Stimulated activated CD4-positive, alpha-beta T cell treated with anti-CD3 and anti-CD28 coated beads, Interleukin-12 subunit alpha, Interleukin-12 subunit beta, amount 100 ng/mL, for 4 hours (primary cell): Measurements from ENCODE around the gene KCP.
"Not testable (repeated sequence)": the region's sequence is repeated elsewhere in the genome, so short reads cannot be mapped to it uniquely, and the experiment has no call there.

Experiments
- DNase-seq: peaks from one replicate; pipeline ENCODE4 v3.0.0-alpha.2; 2020

Gene KCP

DNA sequence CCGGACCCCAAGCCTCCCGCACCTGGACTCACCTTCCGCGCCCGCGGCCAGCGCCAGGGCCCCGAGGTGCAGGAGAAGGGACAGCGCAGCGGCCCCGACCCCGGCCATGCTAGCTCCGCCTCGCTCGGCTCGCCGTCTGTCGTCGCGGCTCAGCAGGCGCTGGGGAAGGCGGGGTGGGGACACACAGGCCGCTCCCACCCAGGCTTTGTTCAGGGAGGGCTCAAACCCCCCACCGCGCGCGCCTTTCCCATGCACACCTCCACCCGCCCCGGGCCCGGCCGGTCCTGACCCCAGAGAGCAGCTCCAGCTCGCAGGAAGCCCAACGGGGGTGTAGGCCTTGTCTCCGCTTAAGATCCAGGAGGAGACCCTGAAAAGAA, at the start of gene KCP:
Gene KCP (minus strand): TSS at position 141 of the 377 bp plus-strand sequence. CDS start 33 bp downstream, at position 108.
- DNase-seq: no peak

DNA sequence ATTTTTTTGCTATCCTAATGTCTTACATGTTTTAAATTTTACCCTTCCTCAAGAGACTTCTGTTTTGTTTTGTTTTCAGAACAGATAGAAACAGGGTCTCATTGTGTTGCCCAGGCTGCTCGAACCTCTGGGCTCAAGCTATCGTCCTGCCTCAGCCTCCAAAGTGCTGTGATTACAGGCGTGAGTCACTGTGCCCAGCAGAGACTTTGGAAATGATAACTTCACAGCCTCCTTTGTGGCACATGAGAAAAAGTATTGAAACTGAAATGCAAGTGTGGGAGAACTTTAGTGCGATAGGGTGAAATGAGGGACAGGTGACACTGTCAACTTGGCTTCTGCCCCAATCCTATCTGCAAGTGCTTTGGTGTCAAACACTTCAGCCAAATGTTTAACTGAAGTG, 48.8 kb upstream of the KCP start:
- no peak for DNase-seq

DNA sequence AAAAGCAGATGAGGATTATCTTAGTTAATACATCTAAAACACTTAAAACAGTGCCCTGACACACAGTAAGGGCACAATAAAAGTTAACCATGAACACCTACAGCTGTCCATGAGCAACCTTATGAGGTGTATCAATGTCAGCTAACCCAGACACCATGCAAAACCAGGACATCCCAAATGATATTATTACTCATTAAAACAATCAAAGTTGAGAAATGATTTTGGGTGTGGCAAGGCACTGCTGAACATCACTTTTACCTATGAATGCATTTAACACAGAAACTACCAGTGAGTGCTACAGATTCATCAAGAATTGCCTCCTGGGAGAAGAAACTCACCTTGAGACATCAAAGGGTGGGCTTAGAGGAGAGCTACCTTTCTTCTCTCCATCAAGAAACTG, 45.5 kb upstream of the KCP start:
- no peak for DNase-seq

GRCh38 chr7:128954830-128955802, 44.6 kb upstream of the KCP start:
- DNase-seq: no peak

GRCh38 chr7:128954150-128954549, 43.6 kb upstream of the KCP start:
- no peak for DNase-seq

DNA sequence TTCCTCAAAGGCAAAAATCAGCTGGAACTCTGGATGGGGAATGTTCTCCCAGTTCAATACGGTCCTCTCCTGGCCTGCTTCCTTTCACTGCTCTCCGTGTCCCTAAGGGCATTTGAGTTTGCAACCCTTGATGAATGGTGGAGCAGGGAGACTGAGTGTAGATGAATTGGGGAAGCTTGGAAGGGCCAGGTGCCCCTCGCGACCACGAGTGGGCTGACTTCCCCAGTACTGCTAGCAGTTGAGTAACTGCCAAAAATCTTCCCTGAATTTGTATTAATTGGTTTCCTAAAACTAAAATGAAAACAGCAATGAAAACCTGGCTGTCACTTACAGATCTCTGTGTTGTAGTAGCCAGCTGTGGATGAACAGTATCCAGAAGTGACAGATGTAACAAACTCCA, 40.8 kb upstream of the KCP start:
- DNase-seq: no peak

DNA sequence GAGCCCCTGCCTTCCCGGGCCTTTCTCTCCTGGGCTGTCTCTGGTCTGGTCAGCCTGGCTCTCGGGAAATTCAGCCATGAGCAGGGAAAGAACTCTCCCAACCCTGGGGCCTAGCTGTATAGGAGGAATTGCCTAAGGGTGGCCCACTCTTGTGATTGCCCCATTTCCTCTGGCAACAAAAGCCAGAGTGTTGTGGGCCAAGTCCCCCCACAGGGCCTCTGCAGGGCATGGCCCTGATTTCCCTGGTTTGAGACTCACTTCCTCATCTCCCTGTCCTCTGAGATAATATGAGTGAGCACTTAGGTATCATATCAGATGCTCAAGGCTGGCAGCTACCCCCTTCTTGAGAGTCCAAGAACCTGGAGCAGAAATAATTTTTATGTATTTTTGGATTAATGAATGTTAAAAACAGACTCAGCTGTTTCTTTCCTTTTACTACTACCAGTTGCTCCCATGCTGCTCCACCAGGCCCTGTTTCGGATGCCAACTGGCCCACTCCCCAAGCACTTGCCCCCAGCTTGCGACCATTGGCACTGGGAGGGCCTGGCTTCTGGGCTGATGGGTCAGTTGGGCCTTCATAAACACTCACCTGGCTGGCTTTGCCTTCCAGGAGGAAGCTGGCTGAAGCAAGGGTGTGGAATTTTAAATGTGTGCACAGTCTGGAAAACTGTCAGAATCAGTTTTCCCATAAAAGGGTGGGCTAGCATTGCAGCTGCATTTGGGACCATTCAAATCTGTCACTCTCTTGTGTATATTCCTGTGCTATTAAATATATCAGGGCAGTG, 38.7 kb upstream of the KCP start:
- no peak for DNase-seq

DNA sequence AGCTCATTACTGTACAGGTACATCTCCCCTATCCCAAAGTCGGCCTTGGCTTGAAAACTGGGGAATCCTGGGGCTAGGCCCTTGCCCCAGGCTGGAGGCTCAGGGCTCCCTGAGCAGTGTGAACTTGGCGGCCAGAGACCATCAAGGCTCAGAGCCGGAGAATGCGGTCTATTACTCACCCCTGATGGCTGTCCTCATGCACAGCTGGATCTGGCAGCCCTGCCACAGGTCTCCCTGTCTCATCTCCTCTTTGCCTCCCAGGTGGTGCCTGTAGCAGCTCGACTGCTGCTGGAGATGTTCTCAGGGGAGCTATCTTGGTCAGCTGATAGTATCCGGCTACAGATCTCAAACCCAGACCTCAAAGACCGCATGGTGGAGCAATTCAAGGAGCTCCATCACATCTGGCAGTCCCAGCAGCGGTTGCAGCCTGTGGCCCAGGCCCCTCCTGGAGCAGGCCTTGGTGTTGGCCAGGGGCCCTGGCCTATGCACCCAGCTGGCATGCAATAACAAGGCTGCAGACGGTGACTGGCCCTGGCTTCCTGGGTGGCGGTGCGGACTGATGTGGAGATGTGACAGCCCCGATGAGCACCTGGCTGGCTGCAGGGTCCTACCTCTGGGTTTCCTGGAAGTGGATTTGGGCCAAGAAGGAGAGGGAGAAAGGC, 37.9 kb upstream of the KCP start:
- DNase-seq: no peak

DNA sequence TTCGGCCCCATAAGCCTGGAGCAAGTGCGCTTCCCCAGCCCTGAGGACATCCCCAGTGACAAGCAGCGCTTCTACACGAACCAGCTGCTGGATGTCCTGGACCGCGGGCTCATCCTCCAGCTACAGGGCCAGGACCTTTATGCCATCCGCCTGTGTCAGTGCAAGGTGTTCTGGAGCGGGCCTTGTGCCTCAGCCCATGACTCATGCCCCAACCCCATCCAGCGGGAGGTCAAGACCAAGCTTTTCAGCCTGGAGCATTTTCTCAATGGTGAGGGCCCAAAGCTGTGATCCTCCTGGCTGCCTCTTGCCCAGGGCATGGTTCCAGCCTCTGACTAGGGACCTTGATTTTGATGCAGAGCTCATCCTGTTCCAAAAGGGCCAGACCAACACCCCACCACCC, 37.3 kb upstream of the KCP start:
- DNase-seq: no peak

DNA sequence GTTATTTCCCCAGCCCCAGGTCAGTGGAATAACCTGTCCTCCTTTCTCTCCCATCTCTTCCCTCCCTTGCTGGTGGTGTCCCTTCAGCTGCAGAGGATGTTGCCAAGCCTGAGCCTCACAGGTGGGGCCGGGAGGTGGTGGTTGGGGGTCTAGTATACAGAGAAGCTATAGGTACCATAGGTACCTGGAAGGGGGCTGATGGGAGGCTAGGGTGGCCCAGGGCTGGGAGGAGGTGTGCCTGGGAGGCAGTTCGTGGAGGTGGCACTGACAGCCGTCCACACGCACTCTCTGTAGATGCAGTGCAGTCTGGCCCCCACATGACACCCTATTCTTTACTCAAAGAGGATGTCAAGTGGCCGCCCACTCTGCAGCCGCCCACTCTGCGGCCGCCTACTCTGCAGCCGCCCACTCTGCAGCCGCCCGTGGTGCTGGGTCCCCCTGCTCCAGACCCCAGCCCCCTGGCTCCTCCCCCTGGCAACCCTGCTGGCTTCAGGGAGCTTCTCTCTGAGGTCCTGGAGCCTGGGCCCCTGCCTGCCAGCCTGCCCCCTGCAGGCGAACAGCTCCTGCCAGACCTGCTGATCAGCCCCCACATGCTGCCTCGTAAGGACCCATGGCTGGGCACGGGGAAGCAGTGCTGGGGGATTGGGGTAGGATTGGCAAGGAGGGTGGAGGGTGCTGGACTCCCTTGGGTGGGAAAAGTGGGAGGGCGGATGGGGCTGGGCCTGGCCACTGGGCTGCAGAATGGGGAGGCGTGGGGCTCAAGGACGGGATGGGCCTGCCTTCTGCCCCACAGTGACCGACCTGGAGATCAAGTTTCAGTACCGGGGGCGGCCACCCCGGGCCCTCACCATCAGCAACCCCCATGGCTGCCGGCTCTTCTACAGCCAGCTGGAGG, 36.7 kb upstream of the KCP start:
- no peak for DNase-seq

DNA sequence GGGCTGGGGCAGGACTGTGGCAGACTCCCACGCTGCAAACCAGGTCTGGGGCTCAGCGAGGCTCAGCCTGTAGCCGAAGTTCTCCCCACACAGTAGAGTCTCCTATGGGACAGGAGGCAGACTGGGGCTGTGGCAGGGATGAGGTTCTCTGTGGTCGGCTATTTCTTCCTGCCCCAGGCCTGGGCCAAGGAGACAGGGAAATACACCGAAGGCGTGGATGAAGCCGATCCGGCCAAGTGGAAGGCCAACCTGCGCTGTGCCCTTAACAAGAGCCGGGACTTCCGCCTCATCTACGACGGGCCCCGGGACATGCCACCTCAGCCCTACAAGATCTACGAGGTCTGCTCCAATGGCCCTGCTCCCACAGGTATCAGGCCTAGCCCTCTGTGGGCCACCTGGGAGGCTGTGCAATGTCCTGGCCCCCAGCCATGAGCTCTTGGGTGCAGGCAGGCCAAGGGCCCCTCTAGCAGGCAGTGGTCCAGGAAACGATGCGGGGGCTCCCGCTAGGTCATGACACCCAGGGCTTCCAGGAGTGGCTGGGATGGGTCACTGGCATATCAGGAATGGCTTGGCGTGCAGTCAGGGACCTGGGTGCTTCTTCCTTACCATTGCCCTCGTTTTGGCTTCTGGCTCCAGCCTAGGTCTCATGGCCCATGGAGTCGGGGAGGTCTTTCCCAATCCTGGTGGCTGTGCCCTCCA, 35.3 kb upstream of the KCP start:
- DNase-seq: no peak

DNA sequence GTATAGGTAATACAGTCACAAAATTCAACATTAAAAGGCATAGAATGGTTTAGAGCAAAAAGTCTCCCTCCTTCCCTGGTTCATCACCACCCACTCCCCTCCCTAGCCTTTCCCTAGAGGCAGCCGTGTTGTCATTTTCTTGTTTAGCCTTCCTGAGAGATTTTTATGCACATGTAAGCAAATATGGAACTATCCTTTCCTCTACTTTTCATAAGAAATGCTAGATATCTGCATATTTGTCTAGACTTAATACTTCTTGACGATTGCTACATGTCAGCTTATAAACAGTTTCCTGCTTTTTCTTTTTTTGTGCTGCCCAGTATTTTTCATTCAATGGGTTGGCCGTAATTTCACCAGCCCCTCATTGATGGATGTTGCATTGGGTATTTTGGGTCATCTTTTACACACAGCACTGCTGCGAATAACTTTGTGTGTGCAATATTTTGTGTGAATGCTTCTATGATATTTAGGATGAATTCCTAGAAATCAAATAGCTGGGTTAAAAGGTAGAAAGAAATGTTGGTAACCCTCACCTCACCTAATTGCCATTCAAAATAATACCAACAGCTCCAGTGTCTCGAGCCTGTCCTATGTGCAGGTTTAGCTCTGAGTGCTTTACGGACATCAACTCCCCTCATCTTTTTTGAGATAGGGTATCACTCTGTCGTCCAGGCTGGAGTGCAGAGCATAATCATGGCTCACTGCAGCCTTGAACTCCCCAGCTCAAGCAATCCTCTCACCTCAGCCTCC, 34.2 kb upstream of the KCP start:
- DNase-seq: no peak

DNA sequence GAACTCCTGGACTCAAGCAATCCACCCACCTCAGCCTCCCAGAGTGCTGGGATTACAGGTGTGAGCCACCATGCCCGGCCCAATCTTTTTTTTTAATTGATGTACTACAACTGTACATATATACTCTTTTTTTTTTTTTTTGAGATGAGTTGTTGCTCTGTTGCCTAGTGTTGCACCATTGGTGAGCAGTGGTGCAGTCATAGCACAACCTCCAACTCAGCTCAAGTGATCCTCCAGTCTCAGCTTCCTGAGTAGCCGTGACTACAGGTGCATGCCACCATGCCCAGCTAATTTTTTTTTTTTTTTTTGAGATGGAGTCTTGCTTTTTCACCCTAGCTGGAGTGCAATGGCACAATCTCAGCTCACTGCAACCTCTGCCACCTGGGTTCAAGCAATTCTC, 32.7 kb upstream of the KCP start:
- not testable (repeated sequence) for DNase-seq

- DNase-seq: no peak
Observed at GRCh38 chr7:128941946-128942526, 31.5 kb upstream of the KCP start.

DNA sequence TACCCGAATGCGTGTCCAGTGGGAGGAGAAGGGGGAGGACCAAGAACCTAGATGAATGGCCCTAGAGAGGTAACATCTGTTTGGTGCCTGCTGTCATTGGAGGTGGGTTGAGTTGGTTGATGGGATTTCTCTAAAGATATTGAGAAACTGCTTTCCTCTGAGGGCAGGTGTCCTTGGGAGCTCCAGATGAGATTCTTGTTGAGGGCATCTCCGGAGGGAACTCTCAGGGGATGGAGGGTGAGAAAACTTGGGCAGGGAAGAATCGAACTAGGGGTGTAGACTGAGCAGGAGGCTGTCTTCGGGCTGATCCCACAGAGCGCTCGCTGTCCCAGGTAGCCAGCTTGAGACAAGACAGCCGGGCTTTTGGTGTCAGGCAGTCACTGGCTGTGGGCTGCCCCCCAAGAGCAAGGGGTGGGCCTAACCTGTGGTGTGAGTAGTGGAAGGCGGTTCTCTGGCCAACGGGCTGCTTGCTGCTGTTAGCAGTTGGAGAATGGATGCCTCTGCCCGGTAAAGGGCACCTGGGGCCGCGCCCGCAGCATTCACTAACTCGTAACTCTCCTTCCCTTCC, 30.9 kb upstream of the KCP start:
- DNase-seq: no peak

- DNase-seq: no peak
Observed at GRCh38 chr7:128940494-128941322, 30.2 kb upstream of the KCP start.

- no peak for DNase-seq
Observed at GRCh38 chr7:128939861-128940410, 29.4 kb upstream of the KCP start.

DNA sequence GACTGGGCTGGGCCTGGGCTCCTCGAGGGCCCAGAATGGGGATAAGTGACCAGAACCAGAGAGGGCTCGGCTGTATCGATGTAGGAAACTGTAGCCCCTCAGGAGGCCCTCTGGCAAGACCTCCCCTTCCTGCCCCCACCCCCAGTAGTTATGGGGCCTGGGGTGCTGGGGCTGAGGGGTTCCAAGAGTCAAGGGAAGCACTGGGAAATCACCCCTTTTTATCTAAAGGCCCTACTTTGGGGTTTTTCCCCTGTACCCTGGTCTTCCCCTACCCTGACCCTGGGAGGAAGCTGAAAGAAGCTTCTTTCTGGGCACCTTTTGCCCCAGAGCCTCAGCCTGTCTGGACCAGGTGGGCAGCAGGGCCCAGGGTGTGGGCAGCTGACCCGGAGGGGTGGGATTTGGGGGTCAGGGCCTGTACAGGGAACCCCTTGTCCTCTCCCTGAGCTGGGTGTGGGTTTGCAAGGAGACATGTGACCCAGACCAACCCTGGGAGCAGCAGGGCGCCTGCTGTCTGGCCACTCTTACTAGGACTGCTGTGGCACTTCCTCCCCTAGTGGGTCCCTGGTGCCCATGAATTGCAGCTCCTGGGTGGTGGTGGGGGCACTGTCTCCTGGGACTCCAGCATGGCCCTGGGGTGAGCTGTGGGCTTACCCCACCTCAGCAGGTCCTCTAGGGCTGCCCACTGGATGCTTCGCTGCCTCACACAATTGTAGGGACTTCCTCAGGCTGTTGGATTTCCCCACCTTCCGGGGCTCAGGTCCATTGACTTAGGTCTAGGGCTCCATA, 28.8 kb upstream of the KCP start:
- no peak for DNase-seq
